Activated CD8-positive, alpha-beta memory T cell treated with anti-CD3 and anti-CD28 coated beads, Interleukin-2, amount 10 ng/mL, durations not matched to agents 7 days and 5 days (primary cell): Measurements from ENCODE around the gene GRIN2A. TPM values are rescaled to one million over a fixed set of nuclear protein-coding genes. Genes with fewer than 3 reads are reported as not detected.

Source experiments
- ATAC-seq: fragments of 150-1000 bp; cut with Tn5 transposase; one replicate; pipeline ENCODE4 v1.10.0; 2021; ENCODE audit warnings: moderate library complexity
- CTCF ChIA-PET: fragments of 350-600 bp; sonication (Branson Sonifier 250); formaldehyde crosslinking; loops from one replicate; lab custom pipeline; 2021; ENCODE audit warnings: antibody characterized with exemption; lab: Charles Lee
- DNase-seq: peaks from one replicate; pipeline ENCODE4 v3.0.0-alpha.2; 2020
- H3K27ac Mint-ChIP-seq: one replicate; pipeline ENCODE4 v1.8.0; 2021; ENCODE audit warnings: mild to moderate bottlenecking, mixed read lengths
- H3K27me3 Mint-ChIP-seq: one replicate; pipeline ENCODE4 v1.8.0; 2021; ENCODE audit warnings: mixed read lengths
- H3K36me3 Mint-ChIP-seq: one replicate; pipeline ENCODE4 v1.8.0; 2021; ENCODE audit warnings: mild to moderate bottlenecking, mixed read lengths
- H3K4me1 Mint-ChIP-seq: one replicate; pipeline ENCODE4 v1.8.0; 2021; ENCODE audit warnings: mixed read lengths
- H3K4me3 Mint-ChIP-seq: one replicate; pipeline ENCODE4 v1.8.0; 2021; ENCODE audit warnings: mild to moderate bottlenecking, moderate library complexity, mixed read lengths
- H3K9me3 Mint-ChIP-seq: one replicate; pipeline ENCODE4 v1.8.0; 2022; ENCODE audit warnings: low read depth, mixed read lengths
- total RNA-seq, 2 experiments: library from RNA; stranded (reverse); gene quantifications; one replicate each; pipeline ENCODE4 v1.2.3, GENCODE V29; 2021

Gene GRIN2A
- total RNA-seq, 2 experiments from 2014 or later, result not detected

GRCh38 chr16:9969580-9969979 lies 212.6 kb downstream of the GRIN2A start:
- Mint-ChIP-seq H3K9me3 (peaks cover 11% of the 10 kb centered on the region), H3K36me3 (no peaks in the 10 kb centered on the region), H3K27ac (no peak overlapping the region), H3K4me3 (no peak overlapping the region), H3K4me1 (no peaks in the 10 kb centered on the region), H3K27me3 (no peaks in the 10 kb centered on the region)
- CTCF ChIA-PET, result no interaction called here
- ATAC-seq (no peak), DNase-seq (no peak)

GRCh38 chr16:9966569-9967157 lies 215.6 kb downstream of the GRIN2A start:
- Mint-ChIP-seq H3K27me3 (no peaks in the 10 kb centered on the region), H3K4me3 (no peak overlapping the region), H3K9me3 (peaks cover 8% of the 10 kb centered on the region), H3K36me3 (no peaks in the 10 kb centered on the region), H3K4me1 (no peaks in the 10 kb centered on the region), H3K27ac (no peak overlapping the region)
- CTCF ChIA-PET, result no interaction called here
- no peak for ATAC-seq
- DNase-seq, result no peak

GRCh38 chr16:9965079-9965478 lies 217.1 kb downstream of the GRIN2A start:
- H3K9me3 Mint-ChIP-seq, result peaks cover 8% of the 10 kb centered on the region
- H3K4me1 Mint-ChIP-seq, result no peaks in the 10 kb centered on the region
- no peak for ATAC-seq
- no peak overlapping the region for H3K4me3 Mint-ChIP-seq
- no peaks in the 10 kb centered on the region for H3K27me3 Mint-ChIP-seq
- no peak for DNase-seq
- H3K36me3 Mint-ChIP-seq, result no peaks in the 10 kb centered on the region
- CTCF ChIA-PET, result no interaction called here
- no peak overlapping the region for H3K27ac Mint-ChIP-seq

GRCh38 chr16:9964426-9964825 lies 217.8 kb downstream of the GRIN2A start:
- H3K4me3 Mint-ChIP-seq, result no peak overlapping the region
- DNase-seq, result no peak
- CTCF ChIA-PET, result no interaction called here
- H3K9me3 Mint-ChIP-seq, result peaks cover 8% of the 10 kb centered on the region
- H3K4me1 Mint-ChIP-seq, result no peaks in the 10 kb centered on the region
- no peak for ATAC-seq
- no peaks in the 10 kb centered on the region for H3K27me3 Mint-ChIP-seq
- no peaks in the 10 kb centered on the region for H3K36me3 Mint-ChIP-seq
- H3K27ac Mint-ChIP-seq, result no peak overlapping the region

GRCh38 chr16:9957433-9957832 lies 224.8 kb downstream of the GRIN2A start:
- DNase-seq (no peak), ATAC-seq (no peak)
- Mint-ChIP-seq H3K9me3 (no peaks in the 10 kb centered on the region), H3K27ac (no peak overlapping the region), H3K4me3 (no peak overlapping the region), H3K4me1 (no peaks in the 10 kb centered on the region), H3K27me3 (no peaks in the 10 kb centered on the region), H3K36me3 (no peaks in the 10 kb centered on the region)
- CTCF ChIA-PET, result no interaction called here

GRCh38 chr16:9957002-9957401 lies 225.2 kb downstream of the GRIN2A start:
- no peak for ATAC-seq
- Mint-ChIP-seq H3K27ac (no peak overlapping the region), H3K4me1 (no peaks in the 10 kb centered on the region), H3K36me3 (no peaks in the 10 kb centered on the region), H3K9me3 (no peaks in the 10 kb centered on the region), H3K4me3 (no peak overlapping the region), H3K27me3 (no peaks in the 10 kb centered on the region)
- CTCF ChIA-PET, result no interaction called here
- no peak for DNase-seq

- Mint-ChIP-seq H3K9me3 (no peaks in the 10 kb centered on the region), H3K27ac (no peak overlapping the region), H3K36me3 (no peaks in the 10 kb centered on the region), H3K27me3 (no peaks in the 10 kb centered on the region), H3K4me1 (no peaks in the 10 kb centered on the region), H3K4me3 (no peak overlapping the region)
- no peak for DNase-seq
- no peak for ATAC-seq
- CTCF ChIA-PET, result interaction anchor here (0.6 kb wide), 1 partner anchor 1108 kb away, joined by 5 read pairs; no protein-coding TSS in a partner anchor
These were observed 226.6 kb downstream of the GRIN2A start for GRCh38 chr16:9955677-9956076.

GRCh38 chr16:9953908-9954570 lies 228.2 kb downstream of the GRIN2A start:
- ATAC-seq, result no peak
- no peaks in the 10 kb centered on the region for H3K36me3 Mint-ChIP-seq
- H3K9me3 Mint-ChIP-seq, result peaks cover 6% of the 10 kb centered on the region
- CTCF ChIA-PET, result no interaction called here
- H3K27ac Mint-ChIP-seq, result no peak overlapping the region
- no peaks in the 10 kb centered on the region for H3K4me1 Mint-ChIP-seq
- no peak overlapping the region for H3K4me3 Mint-ChIP-seq
- no peak for DNase-seq
- no peaks in the 10 kb centered on the region for H3K27me3 Mint-ChIP-seq

GRCh38 chr16:9950658-9951057 lies 231.6 kb downstream of the GRIN2A start:
- H3K4me1 Mint-ChIP-seq, result no peaks in the 10 kb centered on the region
- no peak overlapping the region for H3K4me3 Mint-ChIP-seq
- ATAC-seq (no peak), DNase-seq (no peak)
- no peaks in the 10 kb centered on the region for H3K36me3 Mint-ChIP-seq
- no peak overlapping the region for H3K27ac Mint-ChIP-seq
- no peaks in the 10 kb centered on the region for H3K27me3 Mint-ChIP-seq
- CTCF ChIA-PET, result no interaction called here
- peaks cover 6% of the 10 kb centered on the region for H3K9me3 Mint-ChIP-seq

GRCh38 chr16:9949396-9949795 lies 232.8 kb downstream of the GRIN2A start:
- H3K27ac Mint-ChIP-seq, result no peak overlapping the region
- CTCF ChIA-PET, result no interaction called here
- peaks cover 6% of the 10 kb centered on the region for H3K9me3 Mint-ChIP-seq
- DNase-seq, result no peak
- H3K27me3 Mint-ChIP-seq, result no peaks in the 10 kb centered on the region
- no peaks in the 10 kb centered on the region for H3K4me1 Mint-ChIP-seq
- ATAC-seq, result no peak
- H3K4me3 Mint-ChIP-seq, result no peak overlapping the region
- H3K36me3 Mint-ChIP-seq, result no peaks in the 10 kb centered on the region

GRCh38 chr16:9948933-9949332 lies 233.3 kb downstream of the GRIN2A start:
- Mint-ChIP-seq H3K27me3 (no peaks in the 10 kb centered on the region), H3K36me3 (no peaks in the 10 kb centered on the region), H3K4me1 (no peaks in the 10 kb centered on the region), H3K27ac (no peak overlapping the region), H3K4me3 (no peak overlapping the region), H3K9me3 (peaks cover 6% of the 10 kb centered on the region)
- ATAC-seq, result no peak
- no peak for DNase-seq
- CTCF ChIA-PET, result no interaction called here

- H3K4me1 Mint-ChIP-seq, result no peaks in the 10 kb centered on the region
- H3K4me3 Mint-ChIP-seq, result no peak overlapping the region
- peaks cover 6% of the 10 kb centered on the region for H3K9me3 Mint-ChIP-seq
- H3K36me3 Mint-ChIP-seq, result no peaks in the 10 kb centered on the region
- no peak for DNase-seq
- no peaks in the 10 kb centered on the region for H3K27me3 Mint-ChIP-seq
- CTCF ChIA-PET, result no interaction called here
- H3K27ac Mint-ChIP-seq, result no peak overlapping the region
- ATAC-seq, result no peak
These were observed 236.1 kb downstream of the GRIN2A start for GRCh38 chr16:9946022-9946720.

GRCh38 chr16:9943121-9943520 lies 239.1 kb downstream of the GRIN2A start:
- H3K27me3 Mint-ChIP-seq, result no peaks in the 10 kb centered on the region
- no peak overlapping the region for H3K4me3 Mint-ChIP-seq
- no peaks in the 10 kb centered on the region for H3K4me1 Mint-ChIP-seq
- CTCF ChIA-PET, result no interaction called here
- no peak overlapping the region for H3K27ac Mint-ChIP-seq
- H3K36me3 Mint-ChIP-seq, result no peaks in the 10 kb centered on the region
- H3K9me3 Mint-ChIP-seq, result no peaks in the 10 kb centered on the region
- ATAC-seq (no peak), DNase-seq (no peak)

- DNase-seq (no peak), ATAC-seq (no peak)
- no peaks in the 10 kb centered on the region for H3K27me3 Mint-ChIP-seq
- no peak overlapping the region for H3K4me3 Mint-ChIP-seq
- H3K27ac Mint-ChIP-seq, result no peak overlapping the region
- H3K36me3 Mint-ChIP-seq, result no peaks in the 10 kb centered on the region
- H3K4me1 Mint-ChIP-seq, result no peaks in the 10 kb centered on the region
- no peaks in the 10 kb centered on the region for H3K9me3 Mint-ChIP-seq
- CTCF ChIA-PET, result no interaction called here
These were observed 241.0 kb downstream of the GRIN2A start for GRCh38 chr16:9941245-9941644.
